Measurements from ENCODE around the gene TNFSF12.

The TNFSF12 gene

DNA sequence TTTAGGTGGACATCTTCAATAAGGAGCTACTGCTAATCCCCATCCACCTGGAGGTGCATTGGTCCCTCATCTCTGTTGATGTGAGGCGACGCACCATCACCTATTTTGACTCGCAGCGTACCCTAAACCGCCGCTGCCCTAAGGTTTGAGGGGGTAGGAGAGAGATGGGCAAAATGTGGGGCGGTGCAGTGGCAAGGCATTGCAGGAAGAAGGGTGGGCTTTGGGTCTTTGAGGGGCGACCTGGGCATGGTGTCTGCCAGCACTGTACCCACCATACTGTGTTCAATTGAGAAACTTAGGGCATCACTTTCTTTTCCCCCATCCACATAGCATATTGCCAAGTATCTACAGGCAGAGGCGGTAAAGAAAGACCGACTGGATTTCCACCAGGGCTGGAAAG lies 21.5 kb downstream of the TNFSF12 start:
- no peak for DNase-seq (ENCODE audit: low spot score)

DNA sequence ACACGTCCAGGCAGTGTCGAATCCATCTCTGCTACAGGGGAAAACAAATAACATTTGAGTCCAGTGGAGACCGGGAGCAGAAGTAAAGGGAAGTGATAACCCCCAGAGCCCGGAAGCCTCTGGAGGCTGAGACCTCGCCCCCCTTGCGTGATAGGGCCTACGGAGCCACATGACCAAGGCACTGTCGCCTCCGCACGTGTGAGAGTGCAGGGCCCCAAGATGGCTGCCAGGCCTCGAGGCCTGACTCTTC lies 23.4 kb downstream of the TNFSF12 start:
- DNase-seq (ENCODE audit: low spot score), result no peak

DNA sequence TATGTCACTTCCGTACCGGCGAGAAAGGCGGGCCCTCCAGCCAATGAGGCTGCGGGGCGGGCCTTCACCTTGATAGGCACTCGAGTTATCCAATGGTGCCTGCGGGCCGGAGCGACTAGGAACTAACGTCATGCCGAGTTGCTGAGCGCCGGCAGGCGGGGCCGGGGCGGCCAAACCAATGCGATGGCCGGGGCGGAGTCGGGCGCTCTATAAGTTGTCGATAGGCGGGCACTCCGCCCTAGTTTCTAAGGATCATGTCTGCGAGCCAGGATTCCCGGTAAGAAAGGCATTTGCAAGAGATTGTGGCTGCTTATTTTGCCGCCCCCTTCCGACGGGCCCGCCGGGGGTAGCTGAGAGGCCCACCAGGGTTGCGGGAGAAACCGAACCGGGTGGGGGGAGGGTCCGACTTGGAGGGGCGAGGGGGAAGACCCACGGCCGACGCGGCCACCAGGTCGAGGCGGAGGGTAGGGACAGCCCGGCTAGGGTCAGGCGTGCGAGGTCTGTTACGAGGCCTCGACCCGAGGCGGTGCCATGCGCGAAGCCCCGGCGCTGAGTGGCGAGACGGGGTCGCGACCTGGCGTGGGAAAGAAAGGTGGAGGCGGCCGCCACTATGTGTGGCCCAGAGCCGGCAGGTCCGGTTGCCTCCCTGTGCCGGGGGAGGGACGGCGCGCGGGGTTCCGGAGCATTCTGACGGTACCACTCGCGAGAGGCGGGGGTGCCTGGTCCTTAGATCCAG lies 23.9 kb downstream of the TNFSF12 start:
- DNase-seq (ENCODE audit: low spot score), result peak; percentile 100

DNA sequence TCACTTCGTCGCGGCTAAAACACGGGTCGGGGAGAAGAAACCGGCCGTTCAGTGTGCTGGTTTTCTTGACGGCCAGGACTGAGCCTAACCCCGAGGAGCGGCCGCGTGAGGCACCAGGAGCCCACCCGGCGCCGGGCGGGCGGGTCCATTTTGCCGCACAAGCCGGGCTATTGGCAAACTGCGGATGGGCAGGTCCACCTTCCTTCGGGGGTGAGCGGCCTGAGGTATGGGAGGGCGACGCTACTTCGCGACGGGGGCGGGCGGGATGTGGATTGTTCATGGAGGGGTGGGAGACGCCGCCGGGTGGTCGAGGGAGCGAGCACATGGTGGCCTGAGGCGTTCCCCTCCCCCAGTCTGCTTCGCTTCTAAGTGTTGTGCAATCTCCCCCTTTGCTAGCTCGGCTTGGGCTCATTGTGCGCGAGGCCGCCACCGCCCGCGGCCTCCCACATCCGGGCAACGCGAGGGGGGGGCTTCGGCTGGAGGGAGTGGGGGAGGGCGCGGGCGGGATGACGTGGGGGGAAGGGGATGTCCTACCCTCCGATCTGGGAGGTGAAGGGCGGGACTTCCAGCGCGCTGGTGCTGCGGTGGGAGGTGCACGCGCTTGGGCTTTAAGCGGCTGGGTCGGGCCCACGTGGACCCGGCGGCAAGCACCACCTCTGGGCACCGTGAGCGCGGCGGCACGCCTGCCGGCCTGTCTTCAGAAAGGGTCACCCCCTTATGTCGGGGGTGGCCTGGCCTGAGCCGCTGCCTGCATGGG lies 24.6 kb downstream of the TNFSF12 start:
- peak; percentile 93 for DNase-seq (ENCODE audit: low spot score)

DNA sequence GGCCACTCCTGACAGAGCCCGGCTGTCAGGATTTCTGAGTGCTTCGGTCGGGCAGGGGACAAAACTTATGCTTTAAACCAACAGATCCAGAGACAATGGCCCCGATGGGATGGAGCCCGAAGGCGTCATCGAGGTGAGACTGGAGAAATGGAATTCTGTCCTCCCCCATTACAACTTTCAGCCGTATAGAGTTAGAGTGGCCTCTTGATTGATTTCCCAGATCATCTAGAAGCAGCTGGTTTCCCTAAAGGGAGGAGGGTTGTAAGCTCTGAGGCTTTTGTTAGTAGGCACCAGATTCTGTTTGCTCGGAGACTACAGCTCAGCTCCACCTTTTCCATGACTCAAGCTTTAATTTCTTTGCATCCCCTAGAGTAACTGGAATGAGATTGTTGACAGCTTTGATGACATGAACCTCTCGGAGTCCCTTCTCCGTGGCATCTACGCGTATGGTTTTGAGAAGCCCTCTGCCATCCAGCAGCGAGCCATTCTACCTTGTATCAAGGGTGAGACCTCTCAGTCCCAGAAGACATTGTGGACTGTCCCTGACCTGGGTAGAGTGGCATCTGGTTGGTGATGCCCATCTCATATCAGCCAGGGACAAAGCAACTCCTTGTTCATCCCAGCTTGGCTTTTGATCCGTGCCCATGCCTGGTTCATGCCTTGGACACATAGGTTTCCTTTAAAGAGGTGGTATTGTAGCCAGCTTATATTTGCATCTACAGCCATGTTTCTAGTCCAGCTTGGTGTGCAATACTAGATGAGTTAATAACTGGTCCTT lies 25.5 kb downstream of the TNFSF12 start:
- no peak for DNase-seq (ENCODE audit: low spot score)

DNA sequence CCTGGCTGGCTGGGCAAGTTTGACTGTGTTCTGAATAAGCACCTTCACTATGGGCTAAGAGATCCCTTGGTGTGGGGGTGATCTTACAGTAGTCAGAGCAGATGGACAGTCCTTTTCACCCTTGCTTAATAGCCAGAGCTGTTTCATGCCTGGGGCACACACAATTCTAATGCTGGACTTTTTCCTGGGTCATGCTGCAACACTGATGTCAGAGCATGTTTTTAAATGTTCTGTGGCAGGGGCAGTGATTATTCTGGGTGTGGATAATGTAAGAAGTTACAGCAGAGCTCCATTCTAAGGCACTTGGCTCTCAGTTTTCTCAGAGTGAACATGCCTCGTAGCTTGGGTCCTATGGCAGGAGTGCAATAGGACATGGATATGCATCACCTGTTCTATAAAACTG lies 26.6 kb downstream of the TNFSF12 start:
- DNase-seq (ENCODE audit: low spot score), result no peak

DNA sequence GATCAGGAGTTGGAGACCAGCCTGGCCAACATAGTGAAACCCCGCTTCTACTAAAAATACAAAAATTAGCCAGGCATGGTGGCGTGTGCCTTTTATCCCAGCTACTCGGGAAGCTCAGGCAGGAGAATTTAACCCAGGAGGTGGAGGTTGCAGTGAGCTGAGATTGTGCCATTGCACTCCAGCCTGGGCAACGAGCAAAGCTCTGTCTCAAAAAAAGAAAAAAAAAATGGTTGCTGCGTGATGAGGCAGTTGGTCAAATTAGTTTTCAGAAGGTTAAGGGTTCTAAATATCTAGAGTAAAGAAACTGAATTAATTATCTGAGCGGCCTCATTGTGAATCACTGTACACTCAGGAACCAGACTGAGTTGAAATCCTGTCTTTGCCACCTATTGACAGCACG lies 27.1 kb downstream of the TNFSF12 start:
- no peak for DNase-seq (ENCODE audit: low spot score)

DNA sequence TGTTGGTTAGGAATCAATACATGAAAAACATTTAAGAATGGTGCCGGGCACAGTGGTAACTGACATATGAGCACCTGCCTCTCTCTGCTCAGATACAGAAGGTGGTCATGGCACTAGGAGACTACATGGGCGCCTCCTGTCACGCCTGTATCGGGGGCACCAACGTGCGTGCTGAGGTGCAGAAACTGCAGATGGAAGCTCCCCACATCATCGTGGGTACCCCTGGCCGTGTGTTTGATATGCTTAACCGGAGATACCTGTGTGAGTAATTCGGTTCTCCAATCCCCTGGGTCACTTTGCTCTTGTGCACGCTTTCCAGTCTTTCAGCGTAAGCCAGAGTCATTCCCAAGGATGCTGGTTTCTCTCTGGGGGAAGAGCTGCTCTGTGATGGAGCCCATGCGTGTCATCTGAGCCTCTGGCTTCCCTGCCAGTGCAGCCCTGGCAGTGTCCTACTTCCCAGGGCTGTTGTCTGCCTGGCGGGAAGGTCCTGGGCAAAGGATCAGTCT lies 27.6 kb downstream of the TNFSF12 start:
- no peak for DNase-seq (ENCODE audit: low spot score)

DNA sequence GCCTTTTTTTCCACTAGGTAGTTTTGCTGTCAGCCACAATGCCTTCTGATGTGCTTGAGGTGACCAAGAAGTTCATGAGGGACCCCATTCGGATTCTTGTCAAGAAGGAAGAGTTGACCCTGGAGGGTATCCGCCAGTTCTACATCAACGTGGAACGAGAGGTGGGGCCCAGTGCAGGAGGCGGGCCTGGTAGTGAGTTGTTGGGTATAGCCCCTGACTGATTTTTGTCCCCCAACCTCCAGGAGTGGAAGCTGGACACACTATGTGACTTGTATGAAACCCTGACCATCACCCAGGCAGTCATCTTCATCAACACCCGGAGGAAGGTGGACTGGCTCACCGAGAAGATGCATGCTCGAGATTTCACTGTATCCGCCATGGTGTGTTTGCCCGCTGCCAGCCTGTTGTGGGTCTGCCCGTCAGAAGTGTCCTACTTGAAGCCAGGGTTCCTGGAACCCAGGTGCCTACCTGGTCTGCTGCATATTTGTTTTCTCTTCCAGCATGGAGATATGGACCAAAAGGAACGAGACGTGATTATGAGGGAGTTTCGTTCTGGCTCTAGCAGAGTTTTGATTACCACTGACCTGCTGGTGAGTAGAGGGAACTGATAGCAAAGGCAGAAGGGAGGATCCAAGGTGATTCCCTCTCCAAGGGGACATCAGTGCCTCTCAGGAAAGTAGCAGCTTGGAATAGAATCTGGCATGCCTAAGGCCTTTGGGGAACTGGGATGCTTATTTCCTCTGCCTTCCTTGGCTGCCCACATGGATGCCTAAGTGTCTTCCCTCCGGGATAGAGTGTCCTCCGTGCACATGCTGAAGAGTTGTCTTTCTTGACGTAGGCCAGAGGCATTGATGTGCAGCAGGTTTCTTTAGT lies 28.7 kb downstream of the TNFSF12 start:
- no peak for DNase-seq (ENCODE audit: low spot score)

DNA sequence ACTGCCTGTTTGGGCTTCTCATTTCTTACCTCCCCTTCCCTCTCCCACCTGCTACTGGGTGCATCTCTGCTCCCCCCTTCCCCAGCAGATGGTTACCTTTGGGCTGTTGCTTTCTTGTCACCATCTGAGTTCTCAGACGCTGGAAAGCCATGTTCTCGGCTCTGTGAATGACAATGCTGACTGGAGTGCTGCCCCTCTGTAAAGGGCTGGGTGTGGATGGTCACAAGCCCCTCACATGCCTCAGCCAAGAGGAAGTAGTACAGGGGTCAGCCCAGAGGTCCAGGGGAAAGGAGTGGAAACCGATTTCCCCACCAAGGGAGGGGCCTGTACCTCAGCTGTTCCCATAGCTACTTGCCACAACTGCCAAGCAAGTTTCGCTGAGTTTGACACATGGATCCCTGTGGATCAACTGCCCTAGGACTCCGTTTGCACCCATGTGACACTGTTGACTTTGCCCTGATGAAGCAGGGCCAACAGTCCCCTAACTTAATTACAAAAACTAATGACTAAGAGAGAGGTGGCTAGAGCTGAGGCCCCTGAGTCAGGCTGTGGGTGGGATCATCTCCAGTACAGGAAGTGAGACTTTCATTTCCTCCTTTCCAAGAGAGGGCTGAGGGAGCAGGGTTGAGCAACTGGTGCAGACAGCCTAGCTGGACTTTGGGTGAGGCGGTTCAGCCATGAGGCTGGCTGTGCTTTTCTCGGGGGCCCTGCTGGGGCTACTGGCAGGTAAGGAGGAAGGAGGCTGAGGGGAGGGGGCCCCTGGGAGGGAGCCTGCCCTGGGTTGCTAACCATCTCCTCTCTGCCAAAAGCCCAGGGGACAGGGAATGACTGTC lies 30.4 kb downstream of the TNFSF12 start, which contains the start of gene CD68:
TSS of gene CD68 (plus strand) at position 638 of the 833 bp plus-strand sequence. CDS start at position 678, 40 bp downstream.
- DNase-seq (ENCODE audit: low spot score), result peak; percentile 77

DNA sequence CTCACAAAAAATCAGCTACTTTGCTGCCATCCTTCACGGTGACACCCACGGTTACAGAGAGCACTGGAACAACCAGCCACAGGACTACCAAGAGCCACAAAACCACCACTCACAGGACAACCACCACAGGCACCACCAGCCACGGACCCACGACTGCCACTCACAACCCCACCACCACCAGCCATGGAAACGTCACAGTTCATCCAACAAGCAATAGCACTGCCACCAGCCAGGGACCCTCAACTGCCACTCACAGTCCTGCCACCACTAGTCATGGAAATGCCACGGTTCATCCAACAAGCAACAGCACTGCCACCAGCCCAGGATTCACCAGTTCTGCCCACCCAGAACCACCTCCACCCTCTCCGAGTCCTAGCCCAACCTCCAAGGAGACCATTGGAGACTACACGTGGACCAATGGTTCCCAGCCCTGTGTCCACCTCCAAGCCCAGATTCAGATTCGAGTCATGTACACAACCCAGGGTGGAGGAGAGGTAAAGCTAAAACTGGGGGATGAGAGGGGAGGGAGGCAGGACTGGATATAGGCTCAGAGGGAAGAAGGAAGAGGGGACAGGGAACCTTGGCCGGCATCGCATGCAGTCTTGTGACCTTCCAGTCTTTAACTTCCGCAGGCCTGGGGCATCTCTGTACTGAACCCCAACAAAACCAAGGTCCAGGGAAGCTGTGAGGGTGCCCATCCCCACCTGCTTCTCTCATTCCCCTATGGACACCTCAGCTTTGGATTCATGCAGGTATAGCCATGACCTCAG lies 31.2 kb downstream of the TNFSF12 start:
- no peak for DNase-seq (ENCODE audit: low spot score)

DNA sequence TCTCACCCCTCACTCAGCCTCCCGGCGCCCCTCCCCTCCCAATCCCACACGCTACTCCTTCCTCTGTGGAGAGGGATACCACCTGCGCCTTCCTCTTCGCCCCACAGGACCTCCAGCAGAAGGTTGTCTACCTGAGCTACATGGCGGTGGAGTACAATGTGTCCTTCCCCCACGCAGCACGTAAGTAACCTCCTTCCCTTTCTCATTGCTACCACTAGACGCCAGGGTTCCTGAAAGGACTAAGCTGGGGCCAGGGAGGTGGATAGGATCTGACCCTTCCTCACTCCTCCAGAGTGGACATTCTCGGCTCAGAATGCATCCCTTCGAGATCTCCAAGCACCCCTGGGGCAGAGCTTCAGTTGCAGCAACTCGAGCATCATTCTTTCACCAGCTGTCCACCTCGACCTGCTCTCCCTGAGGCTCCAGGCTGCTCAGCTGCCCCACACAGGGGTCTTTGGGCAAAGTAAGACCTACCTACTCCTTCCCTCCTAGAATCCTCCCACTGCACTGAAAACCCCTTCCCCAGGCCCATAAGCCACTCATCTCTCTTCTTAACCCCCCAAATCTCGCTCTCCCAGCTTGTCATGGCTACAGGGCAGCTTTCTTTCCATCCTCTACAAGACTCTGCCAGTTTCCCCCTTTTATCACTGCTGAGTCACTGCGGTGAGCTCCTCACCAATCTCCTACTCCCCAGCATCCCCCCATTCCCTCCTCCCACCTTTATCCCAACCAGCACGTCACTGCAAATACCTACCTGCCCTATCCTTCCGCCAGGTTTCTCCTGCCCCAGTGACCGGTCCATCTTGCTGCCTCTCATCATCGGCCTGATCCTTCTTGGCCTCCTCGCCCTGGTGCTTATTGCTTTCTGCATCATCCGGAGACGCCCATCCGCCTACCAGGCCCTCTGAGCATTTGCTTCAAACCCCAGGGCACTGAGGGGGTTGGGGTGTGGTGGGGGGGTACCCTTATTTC lies 32.0 kb downstream of the TNFSF12 start:
- no peak for DNase-seq (ENCODE audit: low spot score)

DNA sequence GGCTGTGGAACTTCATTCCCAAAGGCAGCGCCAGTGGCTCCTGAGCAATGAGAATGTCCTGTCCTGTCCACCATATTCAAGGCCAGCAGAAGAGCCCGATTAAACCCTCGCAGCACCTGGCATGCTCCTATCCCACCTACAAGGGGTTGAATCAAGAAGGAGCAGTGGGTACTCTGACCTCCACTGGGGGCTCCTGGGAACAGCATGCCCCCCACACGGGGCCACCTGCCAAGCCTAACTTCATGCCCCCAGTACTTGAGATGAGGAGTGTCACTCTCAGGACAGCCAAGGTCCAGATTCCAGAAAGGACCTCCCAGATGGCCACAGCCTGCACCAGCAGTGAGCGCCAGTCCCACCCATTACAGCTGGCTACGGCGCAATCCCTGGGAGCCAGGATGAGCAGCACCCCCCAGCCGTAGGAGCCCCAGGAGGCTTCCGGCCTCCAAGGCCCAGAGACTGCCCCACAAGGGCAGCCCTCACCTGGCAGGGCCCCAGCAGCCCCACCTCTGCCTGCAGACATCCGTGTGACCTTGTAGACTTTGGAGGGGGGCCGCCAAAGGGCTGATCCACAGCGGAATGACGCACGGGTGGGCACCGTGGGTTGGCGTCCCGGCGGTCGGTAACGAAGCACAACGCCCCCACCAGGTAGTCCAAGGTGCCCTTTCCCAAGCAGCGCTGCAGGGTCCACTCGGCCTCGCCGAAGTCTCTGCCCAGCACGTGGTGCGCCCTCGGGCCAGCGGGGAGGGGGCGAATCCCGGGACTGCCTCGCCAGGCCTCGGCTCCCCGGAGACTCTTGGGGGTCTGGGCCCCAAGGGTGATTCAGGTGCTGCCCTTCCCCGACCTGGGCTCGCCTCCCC lies 33.8 kb downstream of the TNFSF12 start:
- DNase-seq (ENCODE audit: low spot score), result no peak

DNA sequence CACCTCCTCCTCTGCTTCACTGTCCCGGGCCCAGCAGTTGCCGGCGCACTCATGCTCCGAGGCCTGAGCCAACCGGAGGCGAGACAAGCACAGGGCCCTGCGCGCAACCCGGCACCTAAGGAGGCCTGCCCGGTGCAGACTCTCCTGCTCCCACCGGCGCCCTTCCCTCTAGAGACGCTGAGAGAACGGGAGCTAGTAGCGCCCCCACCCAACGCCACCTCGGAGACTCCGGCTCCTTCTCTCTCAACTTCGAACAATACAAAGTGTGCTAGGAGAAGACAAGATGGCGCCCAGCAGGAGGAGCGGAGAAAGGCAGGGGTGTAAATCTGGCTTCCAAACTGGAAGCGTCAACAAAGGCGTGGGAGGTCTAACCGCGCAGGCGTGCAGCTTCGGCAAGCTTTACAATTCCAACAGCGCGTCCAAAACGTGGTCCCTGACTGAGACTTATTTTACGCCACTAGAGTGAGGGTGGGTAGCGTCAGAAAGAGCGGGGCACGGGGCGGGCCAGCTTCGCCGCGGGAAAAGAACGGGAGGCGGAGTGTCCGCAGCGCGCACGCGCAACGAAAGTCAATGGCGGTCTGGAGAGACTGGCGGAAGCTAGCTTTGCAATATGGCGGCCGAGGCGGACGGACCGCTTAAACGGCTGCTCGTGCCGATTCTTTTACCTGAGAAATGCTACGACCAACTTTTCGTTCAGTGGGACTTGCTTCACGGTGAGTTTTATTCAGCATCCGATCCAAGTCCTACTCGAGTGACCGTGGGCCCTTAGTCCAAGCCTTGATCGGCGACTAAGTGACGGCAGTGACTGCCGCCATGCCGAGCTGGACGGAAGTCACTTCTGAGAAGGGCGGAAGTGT lies 34.6 kb downstream of the TNFSF12 start, which contains the start of gene MPDU1:
TSS of gene MPDU1 (plus strand) at position 600 of the 857 bp plus-strand sequence. CDS start at position 611, 11 bp downstream.
- DNase-seq (ENCODE audit: low spot score), result peak; percentile 96

DNA sequence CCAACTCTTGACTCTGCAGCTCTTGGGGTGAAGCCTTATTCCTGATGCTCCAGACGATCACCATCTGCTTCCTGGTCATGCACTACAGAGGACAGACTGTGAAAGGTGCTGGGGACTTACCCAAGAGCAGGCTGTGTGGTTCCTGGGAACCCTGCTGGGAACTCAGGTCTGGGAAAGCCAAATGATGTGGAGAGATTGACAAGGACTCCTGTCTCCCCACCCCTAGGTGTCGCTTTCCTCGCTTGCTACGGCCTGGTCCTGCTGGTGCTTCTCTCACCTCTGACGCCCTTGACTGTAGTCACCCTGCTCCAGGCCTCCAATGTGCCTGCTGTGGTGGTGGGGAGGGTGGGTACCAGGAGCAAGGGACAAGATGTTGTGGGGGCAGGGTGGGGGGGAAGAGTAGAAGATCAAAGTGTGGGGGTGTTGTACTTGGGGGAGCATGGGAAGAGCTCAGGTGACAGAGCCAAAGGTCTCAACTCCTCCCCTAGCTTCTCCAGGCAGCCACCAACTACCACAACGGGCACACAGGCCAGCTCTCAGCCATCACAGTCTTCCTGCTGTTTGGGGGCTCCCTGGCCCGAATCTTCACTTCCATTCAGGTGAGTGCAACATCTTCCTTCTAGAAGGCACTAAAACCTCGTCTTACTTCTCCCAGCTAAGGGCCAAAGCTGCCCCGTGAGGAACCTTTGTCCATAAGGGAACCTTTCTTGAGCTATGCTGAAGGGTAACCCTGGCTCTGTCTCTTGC lies 38.0 kb downstream of the TNFSF12 start:
- no peak for DNase-seq (ENCODE audit: low spot score)
